HepG2 (cell line): ENCODE results near the gene ARID3C. TPM values are rescaled to one million over a fixed set of nuclear protein-coding genes. Genes with fewer than 3 reads are reported as not detected.

ENCODE experiments used
- ATF6 ChIP-seq: sonication (generic); formaldehyde crosslinking; conservative IDR thresholded peaks from 2 replicates; pipeline ENCODE4 v1.4.0; 2020; ENCODE audit warnings: missing genetic modification reagents
- ATRX ChIP-seq: sonication (generic); formaldehyde crosslinking; IDR thresholded peaks from 2 replicates; pipeline ENCODE4 v1.4.0; 2020; ENCODE audit warnings: missing genetic modification reagents, borderline replicate concordance
- CBX1 ChIP-seq: IDR thresholded peaks from one replicate; pipeline ENCODE4 v1.6.1; 2016; ENCODE audit warnings: antibody characterized with exemption, low read depth
- E2F1 ChIP-seq: sonication (generic); formaldehyde crosslinking; IDR thresholded peaks from 2 replicates; pipeline ENCODE4 v1.5.0; 2020; ENCODE audit warnings: missing genetic modification reagents
- EED ChIP-seq: sonication (generic); formaldehyde crosslinking; IDR thresholded peaks from 2 replicates; pipeline ENCODE4 v1.5.0; 2020; ENCODE audit warnings: mild to moderate bottlenecking, missing genetic modification reagents
- EHMT2 ChIP-seq: fragments of 200-600 bp; sonication (generic); IDR thresholded peaks from 2 replicates; pipeline ENCODE4 v1.7.0; 2017; ENCODE audit warnings: antibody characterized with exemption, low read depth, low read length, borderline replicate concordance
- FOXC1 ChIP-seq: sonication (generic); formaldehyde crosslinking; IDR thresholded peaks from 2 replicates; pipeline ENCODE4 v1.8.0; 2022; ENCODE audit warnings: mild to moderate bottlenecking, missing genetic modification reagents, borderline replicate concordance
- GRHL1 ChIP-seq: sonication (generic); formaldehyde crosslinking; conservative IDR thresholded peaks from 2 replicates; pipeline ENCODE4 v1.8.0; 2022; ENCODE audit warnings: missing genetic modification reagents
- IKZF1 ChIP-seq: fragments of 450-650 bp; IDR thresholded peaks from 2 replicates; pipeline ENCODE4 v1.7.1; 2016
- MXI1 ChIP-seq: IDR thresholded peaks from 3 replicates; pipeline ENCODE4 v1.6.1; 2012; ENCODE audit warnings: low read depth, low read length, inconsistent platforms, borderline replicate concordance
- MZF1 ChIP-seq: sonication (generic); formaldehyde crosslinking; IDR thresholded peaks from 2 replicates; pipeline ENCODE4 v1.8.1; 2023; ENCODE audit warnings: mild to moderate bottlenecking, missing genetic modification reagents, borderline replicate concordance
- NKX3-1 ChIP-seq: sonication (generic); formaldehyde crosslinking; IDR thresholded peaks from 2 replicates; pipeline ENCODE4 v1.5.0; 2020; ENCODE audit warnings: missing genetic modification reagents
- PLSCR1 ChIP-seq: sonication (generic); formaldehyde crosslinking; IDR thresholded peaks from 2 replicates; pipeline ENCODE4 v1.5.0; 2020; ENCODE audit warnings: missing genetic modification reagents, mild to moderate bottlenecking, borderline replicate concordance
- REST ChIP-seq, 2 experiments: IDR thresholded peaks; 2 replicates each; pipeline ENCODE4 v1.6.1; 2011 to 2012; ENCODE audit warnings: low read length in 2 of 2, borderline replicate concordance in 1 of 2, low read depth in 1 of 2, mild to moderate bottlenecking in 1 of 2, moderate library complexity in 1 of 2
- SATB2 ChIP-seq: sonication (generic); formaldehyde crosslinking; IDR thresholded peaks from 2 replicates; pipeline ENCODE4 v1.5.0; 2020; ENCODE audit warnings: missing genetic modification reagents
- ZNF749 ChIP-seq: sonication (generic); formaldehyde crosslinking; IDR thresholded peaks from 2 replicates; pipeline ENCODE4 v1.8.0; 2022; ENCODE audit warnings: mild to moderate bottlenecking, missing genetic modification reagents, moderate library complexity, borderline replicate concordance
- ZNF850 ChIP-seq: sonication (generic); formaldehyde crosslinking; conservative IDR thresholded peaks from 2 replicates; pipeline ENCODE4 v1.9.0; 2021; ENCODE audit warnings: mild to moderate bottlenecking, missing genetic modification reagents
- ZSCAN31 ChIP-seq: sonication (generic); formaldehyde crosslinking; IDR thresholded peaks from 2 replicates; pipeline ENCODE4 v1.5.0; 2020; ENCODE audit warnings: low read depth, mild to moderate bottlenecking, missing genetic modification reagents
- polyA plus RNA-seq, 8 experiments: library from polyadenylated mRNA; depleted of rRNA in 3 of 8; stranded (reverse) in 7 of 8; unstranded in 1 of 8; fragments of >200 nt; fragmentation: Illumina TruSeq in 4 of 8; extraction: Trizol in 4 of 8; gene quantifications; 2 replicates each; pipeline versions ENCODE4 v1.2.1 to v1.2.3, GENCODE V29; 2011 to 2016; ENCODE audit warnings: low read depth in 4 of 8, missing spikeins in 1 of 8, mixed read lengths in 1 of 8; ENCODE audit not compliant: insufficient read depth in 1 of 8
- total RNA-seq, 5 experiments: library from RNA; depleted of rRNA; stranded (reverse); fragments of >200 nt; fragmentation: Illumina TruSeq; extraction: Trizol; gene quantifications; 2 replicates each; pipeline ENCODE4 v1.2.3, GENCODE V29; 2016; ENCODE audit warnings: low read depth in 1 of 5

The ARID3C gene
- total and polyA plus RNA-seq, 2 of the 13 experiments (the other 11 are each of a cell fraction or from before 2014, with no cell fraction given), result not detected

GRCh38 chr9:34646211-34647083 lies 17.6 kb upstream of the ARID3C start, which contains the start of gene GALT (continued):
- TF ChIP-seq PLSCR1 (CRISPR knock-in tag) (no peak), GRHL1 (no peak), CBX1 (peak; percentile 36), IKZF1 (no peak), NKX3-1 (CRISPR knock-in tag) (no peak), ZSCAN31 (CRISPR knock-in tag) (no peak), ZNF749 (CRISPR knock-in tag) (no peak; the same call in 1 of the 2 replicates), ATRX (CRISPR knock-in tag) (no peak), MXI1 (peak; percentile 72; the same call in 1 of the 3 replicates), EHMT2 (no peak), ATF6 (CRISPR knock-in tag) (no peak), ZNF850 (CRISPR knock-in tag) (no peak), EED (CRISPR knock-in tag) (no peak), SATB2 (CRISPR knock-in tag) (no peak), E2F1 (CRISPR knock-in tag) (no peak), MZF1 (no peak), REST (IDR thresholded peaks at IDR 0.05; ENCODE audit: borderline replicate concordance in 1 of 2, low read depth in 1 of 2, low read length in 2 of 2) (peak in 1 of 2 experiments; percentile 33; a peak in 1 of 4 replicates), FOXC1 (CRISPR knock-in tag) (peak; percentile 74)
